ENCODE results near the gene PPIH.
"Not testable (repeated sequence)": the region's sequence is repeated elsewhere in the genome, so short reads cannot be mapped to it uniquely, and the experiment has no call there.

The PPIH gene

GRCh38 chr1:42682739-42683531 is 24.7 kb downstream of the PPIH start:
- peak; percentile 50 for DNase-seq

GRCh38 chr1:42684139-42684538 is 25.9 kb downstream of the PPIH start:
- no peak for DNase-seq

- DNase-seq, result no peak
These were observed 28.2 kb downstream of the PPIH start for GRCh38 chr1:42686418-42686817.

- DNase-seq, result no peak
These were observed 31.7 kb downstream of the PPIH start for GRCh38 chr1:42689912-42690311.

- no peak for DNase-seq
These were observed 32.4 kb downstream of the PPIH start for GRCh38 chr1:42690477-42691156.

- DNase-seq, result no peak
These were observed 32.9 kb downstream of the PPIH start for GRCh38 chr1:42691157-42691498.

GRCh38 chr1:42692461-42692860 is 34.2 kb downstream of the PPIH start:
- no peak for DNase-seq

GRCh38 chr1:42692911-42693310 is 34.7 kb downstream of the PPIH start:
- DNase-seq, result no peak

GRCh38 chr1:42698081-42698813 is 40.0 kb downstream of the PPIH start:
- DNase-seq, result no peak

- no peak for DNase-seq
These were observed 41.8 kb downstream of the PPIH start for GRCh38 chr1:42700006-42700405.

GRCh38 chr1:42703888-42704464 is 45.8 kb downstream of the PPIH start:
- DNase-seq, result no peak

- not testable (repeated sequence) for DNase-seq
These were observed 54.6 kb downstream of the PPIH start for GRCh38 chr1:42712808-42713207.

GRCh38 chr1:42713293-42713692 is 55.1 kb downstream of the PPIH start:
- DNase-seq, result no peak

- DNase-seq, result not testable (repeated sequence)
These were observed 56.2 kb downstream of the PPIH start for GRCh38 chr1:42714441-42714840.

GRCh38 chr1:42720868-42721267 is 62.6 kb downstream of the PPIH start:
- DNase-seq, result no peak

- DNase-seq, result no peak
These were observed 63.7 kb downstream of the PPIH start for GRCh38 chr1:42721926-42722325.

- not testable (repeated sequence) for DNase-seq
These were observed 64.2 kb downstream of the PPIH start for GRCh38 chr1:42722403-42722802.

GRCh38 chr1:42723511-42723910 is 65.3 kb downstream of the PPIH start:
- DNase-seq, result no peak

- not testable (repeated sequence) for DNase-seq
These were observed 67.6 kb downstream of the PPIH start for GRCh38 chr1:42725820-42726219.
